OCI-LY1 (cell line): ENCODE results near the gene CSNK1D.

Experiments used
- CTCF ChIP-seq: fragments of 200-600 bp; sonication (generic), shearing (Covaris generic); IDR thresholded peaks from 2 replicates; pipeline ENCODE4 v1.5.1; 2017; ENCODE audit warnings: mild to moderate bottlenecking, antibody characterized with exemption, low read length, moderate library complexity, mixed read lengths
- EZH2 ChIP-seq: fragments of 200-600 bp; sonication (generic), shearing (Covaris generic); IDR thresholded peaks from 2 replicates; pipeline ENCODE4 v1.8.0; 2017; ENCODE audit warnings: borderline replicate concordance, mixed run types, mild to moderate bottlenecking, antibody characterized with exemption, low read length, moderate library complexity, mixed read lengths

- TF ChIP-seq CTCF (no peak), EZH2 (no peak)
These were observed 7.6 kb upstream of the CSNK1D start for GRCh38 chr17:82281076-82281475.
